Type B pancreatic cell (in vitro differentiated cells): ENCODE data around the gene SLC17A7. TPM values are rescaled to one million over a fixed set of nuclear protein-coding genes. Genes with fewer than 3 reads are reported as not detected.

Source experiments
- DNase-seq: peaks from one replicate; pipeline ENCODE4 v3.0.0; 2021; ENCODE audit warnings: mixed read lengths; ENCODE audit not compliant: unreplicated experiment; ENCODE audit errors: extremely low spot score
- H3K27ac Mint-ChIP-seq: 2 replicates; pipeline ENCODE4 v1.8.0; 2021; ENCODE audit warnings: mild to moderate bottlenecking, mixed read lengths
- H3K27me3 Mint-ChIP-seq: 2 replicates; pipeline ENCODE4 v1.8.0; 2021; ENCODE audit warnings: mixed read lengths
- H3K36me3 Mint-ChIP-seq: 2 replicates; pipeline ENCODE4 v1.8.0; 2021; ENCODE audit warnings: mixed read lengths
- H3K4me1 Mint-ChIP-seq: one replicate; pipeline ENCODE4 v1.8.0; 2021; ENCODE audit warnings: mixed read lengths; ENCODE audit not compliant: unreplicated experiment
- H3K4me3 Mint-ChIP-seq: 2 replicates; pipeline ENCODE4 v1.8.0; 2021; ENCODE audit warnings: mild to moderate bottlenecking, mixed read lengths
- H3K9me3 Mint-ChIP-seq: 2 replicates; pipeline ENCODE4 v1.8.0; 2021; ENCODE audit warnings: mixed read lengths
- total RNA-seq: library from RNA; stranded (reverse); gene quantifications from 2 replicates; pipeline ENCODE4 v1.2.1, GENCODE V29; 2021; ENCODE audit warnings: low replicate concordance
- TF ChIP-seq, protein P1 (sequence below): fragments of 200-600 bp; sonication (generic); conservative IDR thresholded peaks from 2 replicates; pipeline ENCODE4 v1.5.0; 2021; ENCODE audit warnings: antibody characterized with exemption, mild to moderate bottlenecking

The SLC17A7 gene
- total RNA-seq, 1 donor from 2014 or later: 0.19 TPM

DNA sequence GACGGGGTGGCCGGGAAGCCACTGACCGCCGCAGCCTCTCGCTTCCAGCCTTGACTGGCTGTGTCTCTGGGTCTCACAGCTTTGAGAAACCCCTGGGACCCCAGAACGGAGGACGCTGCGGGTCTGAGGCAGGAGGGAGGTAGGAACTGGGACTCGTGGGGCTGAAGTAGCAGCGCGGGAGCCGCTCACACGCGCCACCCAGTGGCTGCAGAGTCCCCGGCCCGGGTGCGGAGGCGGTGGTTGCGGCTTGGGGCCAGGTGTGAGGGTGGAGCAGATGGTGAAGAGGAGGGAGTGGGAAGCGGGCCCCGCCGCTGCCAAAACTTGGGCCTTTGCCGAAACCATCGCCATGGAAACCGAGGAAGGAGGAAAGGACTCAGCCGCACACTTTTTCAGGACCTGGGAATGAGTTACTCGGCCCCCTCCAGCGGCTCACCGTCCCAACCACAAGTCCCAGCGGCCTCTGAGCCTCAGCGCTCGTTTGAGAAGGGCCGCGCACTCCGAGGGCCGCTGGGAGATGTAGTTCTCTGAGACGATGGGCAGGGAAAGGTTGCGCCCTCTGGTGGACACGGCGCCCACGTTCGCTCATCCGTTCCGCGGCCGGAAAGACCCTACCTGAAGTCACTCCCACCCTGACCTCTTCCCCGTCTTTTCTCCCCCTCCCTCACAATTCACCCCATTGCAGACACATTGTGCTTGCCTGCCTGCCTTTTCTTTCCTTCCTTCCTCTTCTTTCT is 2.2 kb upstream of the SLC17A7 start:
- peaks cover 5% of the 10 kb centered on the region for H3K36me3 Mint-ChIP-seq
- H3K9me3 Mint-ChIP-seq: no peaks in the 10 kb centered on the region
- DNase-seq: peak; percentile 95
- peak overlapping the region; percentile 88 for H3K4me3 Mint-ChIP-seq
- peaks cover 15% of the 10 kb centered on the region for H3K4me1 Mint-ChIP-seq
- peaks cover 41% of the 10 kb centered on the region for H3K27me3 Mint-ChIP-seq
- TF ChIP-seq, protein P1, sequence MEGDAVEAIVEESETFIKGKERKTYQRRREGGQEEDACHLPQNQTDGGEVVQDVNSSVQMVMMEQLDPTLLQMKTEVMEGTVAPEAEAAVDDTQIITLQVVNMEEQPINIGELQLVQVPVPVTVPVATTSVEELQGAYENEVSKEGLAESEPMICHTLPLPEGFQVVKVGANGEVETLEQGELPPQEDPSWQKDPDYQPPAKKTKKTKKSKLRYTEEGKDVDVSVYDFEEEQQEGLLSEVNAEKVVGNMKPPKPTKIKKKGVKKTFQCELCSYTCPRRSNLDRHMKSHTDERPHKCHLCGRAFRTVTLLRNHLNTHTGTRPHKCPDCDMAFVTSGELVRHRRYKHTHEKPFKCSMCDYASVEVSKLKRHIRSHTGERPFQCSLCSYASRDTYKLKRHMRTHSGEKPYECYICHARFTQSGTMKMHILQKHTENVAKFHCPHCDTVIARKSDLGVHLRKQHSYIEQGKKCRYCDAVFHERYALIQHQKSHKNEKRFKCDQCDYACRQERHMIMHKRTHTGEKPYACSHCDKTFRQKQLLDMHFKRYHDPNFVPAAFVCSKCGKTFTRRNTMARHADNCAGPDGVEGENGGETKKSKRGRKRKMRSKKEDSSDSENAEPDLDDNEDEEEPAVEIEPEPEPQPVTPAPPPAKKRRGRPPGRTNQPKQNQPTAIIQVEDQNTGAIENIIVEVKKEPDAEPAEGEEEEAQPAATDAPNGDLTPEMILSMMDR: peak; percentile 92
- peak overlapping the region; percentile 70 for H3K27ac Mint-ChIP-seq

DNA sequence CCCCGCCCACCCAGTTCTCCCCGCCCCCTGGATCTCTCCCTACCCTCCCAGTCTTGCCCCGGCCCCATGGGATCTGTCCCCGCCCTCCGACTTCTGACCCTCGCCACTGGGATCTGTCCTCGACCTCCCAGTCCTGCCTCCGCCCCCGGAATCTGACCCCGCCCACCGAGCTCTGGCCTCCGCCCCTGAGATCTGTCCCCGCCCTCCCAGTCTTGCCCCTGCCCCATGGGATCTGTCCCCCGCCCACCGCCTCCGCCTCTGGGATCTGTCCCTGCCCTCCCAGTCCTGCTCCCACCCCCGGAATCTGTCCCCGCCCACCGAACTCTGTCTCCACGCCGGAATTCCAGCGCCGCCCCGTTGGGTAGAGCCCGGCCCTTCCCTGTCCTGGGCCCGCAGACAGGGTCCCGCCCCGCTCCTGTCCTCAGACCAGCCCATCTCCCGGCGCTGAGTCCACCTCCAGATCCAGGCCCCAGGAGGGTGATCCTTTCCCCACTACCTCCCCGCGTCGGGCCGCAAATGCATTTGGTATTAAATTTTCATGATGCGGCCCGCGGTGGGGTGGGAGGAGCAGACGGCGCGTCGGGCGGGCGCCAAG is 1.5 kb upstream of the SLC17A7 start:
- Mint-ChIP-seq H3K27me3 (peaks cover 48% of the 10 kb centered on the region), H3K27ac (peak overlapping the region; percentile 70), H3K36me3 (no peaks in the 10 kb centered on the region), H3K9me3 (no peaks in the 10 kb centered on the region), H3K4me3 (peak overlapping the region; percentile 88), H3K4me1 (peaks cover 15% of the 10 kb centered on the region)
- TF ChIP-seq, protein P1: no peak
- DNase-seq: peak; percentile 87

DNA sequence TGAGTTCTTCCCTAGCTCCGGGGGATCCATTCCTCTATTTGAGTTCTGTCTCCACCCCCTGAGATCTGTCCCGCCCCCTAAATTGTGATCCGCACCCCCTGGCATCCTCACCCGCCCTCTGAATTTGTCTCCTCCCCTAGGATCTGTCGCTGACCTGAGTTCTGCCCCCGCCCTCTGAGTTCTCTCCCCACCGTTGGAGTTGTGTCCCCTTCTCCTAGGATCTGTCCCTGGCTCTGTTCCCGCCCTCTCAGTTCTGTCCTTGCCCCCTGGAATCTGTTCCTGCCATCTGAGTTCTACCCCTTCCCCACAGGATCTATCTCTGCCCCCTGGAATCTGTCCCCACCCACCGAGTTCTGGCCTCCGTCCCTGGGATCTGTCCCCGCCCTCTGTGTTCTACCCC is 1.0 kb upstream of the SLC17A7 start:
- no peak overlapping the region for H3K27ac Mint-ChIP-seq
- DNase-seq: no peak
- H3K36me3 Mint-ChIP-seq: no peaks in the 10 kb centered on the region
- TF ChIP-seq, protein P1: no peak
- H3K4me1 Mint-ChIP-seq: peaks cover 15% of the 10 kb centered on the region
- H3K9me3 Mint-ChIP-seq: no peaks in the 10 kb centered on the region
- H3K4me3 Mint-ChIP-seq: peak overlapping the region; percentile 88
- H3K27me3 Mint-ChIP-seq: peaks cover 53% of the 10 kb centered on the region

DNA sequence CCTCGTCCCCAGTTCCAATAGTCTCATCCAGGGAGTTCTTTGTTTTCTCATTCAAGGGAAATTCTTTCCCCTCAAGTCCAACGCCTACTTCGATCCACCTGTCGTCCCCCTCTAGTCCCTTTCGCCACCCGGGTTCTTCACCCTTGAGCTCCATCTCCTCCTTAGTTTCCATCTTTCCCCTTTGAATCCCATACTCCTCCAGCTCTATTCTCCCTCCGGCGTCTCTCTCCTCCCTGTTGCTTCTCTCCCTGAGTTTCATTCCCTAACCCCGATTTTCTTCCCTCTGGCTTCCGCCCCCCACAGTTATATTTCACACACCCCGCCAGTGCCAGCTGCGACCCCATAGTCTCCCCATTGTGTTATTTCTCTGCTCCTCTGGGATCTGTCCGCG is 628 bp upstream of the SLC17A7 start:
- H3K9me3 Mint-ChIP-seq: no peaks in the 10 kb centered on the region
- peak overlapping the region; percentile 29 for H3K27ac Mint-ChIP-seq
- DNase-seq: no peak
- peaks cover 15% of the 10 kb centered on the region for H3K4me1 Mint-ChIP-seq
- peak overlapping the region; percentile 88 for H3K4me3 Mint-ChIP-seq
- TF ChIP-seq, protein P1: no peak
- H3K36me3 Mint-ChIP-seq: no peaks in the 10 kb centered on the region
- peaks cover 57% of the 10 kb centered on the region for H3K27me3 Mint-ChIP-seq

DNA sequence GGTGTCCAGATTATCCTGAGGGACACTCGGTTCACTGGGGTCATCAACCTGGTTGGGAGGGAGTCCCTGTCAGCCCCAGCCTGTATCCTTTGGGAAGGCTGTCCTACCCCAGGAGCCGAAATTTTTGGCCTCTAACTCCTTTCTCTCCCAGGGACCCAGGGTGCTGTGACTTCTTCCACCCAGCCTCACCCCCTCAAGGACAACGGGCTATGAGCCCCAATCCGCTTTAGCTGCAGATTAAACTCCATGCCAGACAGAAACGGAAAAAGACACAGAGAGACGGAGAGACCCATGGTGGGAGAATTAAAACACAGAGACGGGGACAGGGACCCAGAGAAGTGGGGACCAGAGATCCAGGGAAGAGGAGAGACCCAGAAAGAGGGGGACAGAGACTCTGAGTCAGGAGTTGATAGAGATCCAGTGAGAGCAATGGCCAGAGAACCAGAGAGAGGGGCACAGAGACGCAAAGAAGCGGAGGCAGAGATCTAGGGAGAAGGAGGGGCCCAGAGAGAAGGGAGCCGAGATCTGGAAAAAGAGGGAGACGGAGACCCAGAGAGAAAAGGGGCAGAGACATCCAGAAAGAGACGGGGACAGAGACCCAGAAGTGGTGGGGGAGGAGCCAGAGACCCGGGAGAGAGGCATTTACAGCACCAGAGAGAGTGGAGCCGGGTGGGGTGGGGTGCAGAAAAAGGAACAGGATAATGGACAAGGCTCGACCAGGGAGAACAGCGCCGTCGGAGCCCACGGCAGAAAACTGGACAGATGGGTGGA is 703 bp downstream of the SLC17A7 start:
- peaks cover 15% of the 10 kb centered on the region for H3K4me1 Mint-ChIP-seq
- peak overlapping the region; percentile 52 for H3K27ac Mint-ChIP-seq

More for the DNA sequence above, 703 bp downstream of the SLC17A7 start:
- H3K4me3 Mint-ChIP-seq: peak overlapping the region; percentile 75
- H3K27me3 Mint-ChIP-seq: peaks cover 70% of the 10 kb centered on the region
- H3K9me3 Mint-ChIP-seq: no peaks in the 10 kb centered on the region
- H3K36me3 Mint-ChIP-seq: no peaks in the 10 kb centered on the region
- TF ChIP-seq, protein P1: no peak
- no peak for DNase-seq
